Measurements from ENCODE around the gene ITGB5. TPM values are rescaled to one million over a fixed set of nuclear protein-coding genes. Genes with fewer than 3 reads are reported as not detected.

ITGB5 gene
- total RNA-seq, 1 experiment from 2014 or later: 339 TPM

DNA sequence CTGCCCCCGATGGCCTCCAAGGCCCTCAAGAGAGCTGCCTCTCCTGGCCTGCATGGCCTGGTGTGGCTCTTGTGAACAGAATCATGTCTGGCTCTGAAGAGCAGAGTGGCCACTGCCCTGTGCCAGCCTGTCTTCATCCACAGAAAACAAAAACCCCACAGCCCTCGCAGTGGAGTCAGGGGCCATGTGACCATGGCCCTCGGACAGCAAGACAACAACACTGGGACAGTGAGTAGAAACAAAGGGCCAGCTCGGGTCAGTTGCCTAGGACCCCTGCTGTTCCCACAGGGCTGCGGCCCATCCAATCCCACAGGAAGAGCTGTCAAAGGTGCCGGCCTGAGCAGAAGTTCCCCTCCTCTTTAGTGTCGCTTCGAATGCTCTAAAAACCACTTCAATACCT is 84.5 kb downstream of the ITGB5 start:
- Mint-ChIP-seq H3K27me3 (ENCODE audit: low read depth) (no peaks in the 10 kb centered on the region), H3K27ac (peak overlapping the region; percentile 71), H3K36me3 (peaks cover 34% of the 10 kb centered on the region), H3K4me1 (peaks cover 26% of the 10 kb centered on the region), H3K9me3 (no peaks in the 10 kb centered on the region), H3K4me3 (no peak overlapping the region)
- ATAC-seq: no peak
- POLR2A ChIA-PET: no interaction called here
- CTCF ChIA-PET: no interaction called here
- TF ChIP-seq ZBTB21 (CRISPR knock-in tag; IDR thresholded peaks at IDR 0.05; ENCODE audit: borderline replicate concordance) (no peak), ELF4 (CRISPR knock-in tag; IDR thresholded peaks at IDR 0.05; ENCODE audit: low read depth) (no peak), ATF1 (CRISPR knock-in tag; IDR thresholded peaks at IDR 0.05) (no peak), TEAD4 (CRISPR knock-in tag; IDR thresholded peaks at IDR 0.05) (no peak), FOXK1 (CRISPR knock-in tag; IDR thresholded peaks at IDR 0.05) (no peak), IRF2 (CRISPR knock-in tag; IDR thresholded peaks at IDR 0.05; ENCODE audit: borderline replicate concordance, low read depth) (no peak), JAZF1 (CRISPR knock-in tag; IDR thresholded peaks at IDR 0.05) (no peak)
- TF ChIP-seq, protein P1, sequence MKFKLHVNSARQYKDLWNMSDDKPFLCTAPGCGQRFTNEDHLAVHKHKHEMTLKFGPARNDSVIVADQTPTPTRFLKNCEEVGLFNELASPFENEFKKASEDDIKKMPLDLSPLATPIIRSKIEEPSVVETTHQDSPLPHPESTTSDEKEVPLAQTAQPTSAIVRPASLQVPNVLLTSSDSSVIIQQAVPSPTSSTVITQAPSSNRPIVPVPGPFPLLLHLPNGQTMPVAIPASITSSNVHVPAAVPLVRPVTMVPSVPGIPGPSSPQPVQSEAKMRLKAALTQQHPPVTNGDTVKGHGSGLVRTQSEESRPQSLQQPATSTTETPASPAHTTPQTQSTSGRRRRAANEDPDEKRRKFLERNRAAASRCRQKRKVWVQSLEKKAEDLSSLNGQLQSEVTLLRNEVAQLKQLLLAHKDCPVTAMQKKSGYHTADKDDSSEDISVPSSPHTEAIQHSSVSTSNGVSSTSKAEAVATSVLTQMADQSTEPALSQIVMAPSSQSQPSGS (CRISPR knock-in tag; IDR thresholded peaks at IDR 0.05; ENCODE audit: borderline replicate concordance, low read depth): no peak
- TF ChIP-seq, protein P2, sequence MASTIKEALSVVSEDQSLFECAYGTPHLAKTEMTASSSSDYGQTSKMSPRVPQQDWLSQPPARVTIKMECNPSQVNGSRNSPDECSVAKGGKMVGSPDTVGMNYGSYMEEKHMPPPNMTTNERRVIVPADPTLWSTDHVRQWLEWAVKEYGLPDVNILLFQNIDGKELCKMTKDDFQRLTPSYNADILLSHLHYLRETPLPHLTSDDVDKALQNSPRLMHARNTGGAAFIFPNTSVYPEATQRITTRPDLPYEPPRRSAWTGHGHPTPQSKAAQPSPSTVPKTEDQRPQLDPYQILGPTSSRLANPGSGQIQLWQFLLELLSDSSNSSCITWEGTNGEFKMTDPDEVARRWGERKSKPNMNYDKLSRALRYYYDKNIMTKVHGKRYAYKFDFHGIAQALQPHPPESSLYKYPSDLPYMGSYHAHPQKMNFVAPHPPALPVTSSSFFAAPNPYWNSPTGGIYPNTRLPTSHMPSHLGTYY (CRISPR knock-in tag; IDR thresholded peaks at IDR 0.05): no peak
- TF ChIP-seq, protein P3, sequence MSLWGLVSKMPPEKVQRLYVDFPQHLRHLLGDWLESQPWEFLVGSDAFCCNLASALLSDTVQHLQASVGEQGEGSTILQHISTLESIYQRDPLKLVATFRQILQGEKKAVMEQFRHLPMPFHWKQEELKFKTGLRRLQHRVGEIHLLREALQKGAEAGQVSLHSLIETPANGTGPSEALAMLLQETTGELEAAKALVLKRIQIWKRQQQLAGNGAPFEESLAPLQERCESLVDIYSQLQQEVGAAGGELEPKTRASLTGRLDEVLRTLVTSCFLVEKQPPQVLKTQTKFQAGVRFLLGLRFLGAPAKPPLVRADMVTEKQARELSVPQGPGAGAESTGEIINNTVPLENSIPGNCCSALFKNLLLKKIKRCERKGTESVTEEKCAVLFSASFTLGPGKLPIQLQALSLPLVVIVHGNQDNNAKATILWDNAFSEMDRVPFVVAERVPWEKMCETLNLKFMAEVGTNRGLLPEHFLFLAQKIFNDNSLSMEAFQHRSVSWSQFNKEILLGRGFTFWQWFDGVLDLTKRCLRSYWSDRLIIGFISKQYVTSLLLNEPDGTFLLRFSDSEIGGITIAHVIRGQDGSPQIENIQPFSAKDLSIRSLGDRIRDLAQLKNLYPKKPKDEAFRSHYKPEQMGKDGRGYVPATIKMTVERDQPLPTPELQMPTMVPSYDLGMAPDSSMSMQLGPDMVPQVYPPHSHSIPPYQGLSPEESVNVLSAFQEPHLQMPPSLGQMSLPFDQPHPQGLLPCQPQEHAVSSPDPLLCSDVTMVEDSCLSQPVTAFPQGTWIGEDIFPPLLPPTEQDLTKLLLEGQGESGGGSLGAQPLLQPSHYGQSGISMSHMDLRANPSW (CRISPR knock-in tag; conservative IDR thresholded peaks at IDR 0.05; ENCODE audit: low read depth): no peak
- TF ChIP-seq, protein P4, sequence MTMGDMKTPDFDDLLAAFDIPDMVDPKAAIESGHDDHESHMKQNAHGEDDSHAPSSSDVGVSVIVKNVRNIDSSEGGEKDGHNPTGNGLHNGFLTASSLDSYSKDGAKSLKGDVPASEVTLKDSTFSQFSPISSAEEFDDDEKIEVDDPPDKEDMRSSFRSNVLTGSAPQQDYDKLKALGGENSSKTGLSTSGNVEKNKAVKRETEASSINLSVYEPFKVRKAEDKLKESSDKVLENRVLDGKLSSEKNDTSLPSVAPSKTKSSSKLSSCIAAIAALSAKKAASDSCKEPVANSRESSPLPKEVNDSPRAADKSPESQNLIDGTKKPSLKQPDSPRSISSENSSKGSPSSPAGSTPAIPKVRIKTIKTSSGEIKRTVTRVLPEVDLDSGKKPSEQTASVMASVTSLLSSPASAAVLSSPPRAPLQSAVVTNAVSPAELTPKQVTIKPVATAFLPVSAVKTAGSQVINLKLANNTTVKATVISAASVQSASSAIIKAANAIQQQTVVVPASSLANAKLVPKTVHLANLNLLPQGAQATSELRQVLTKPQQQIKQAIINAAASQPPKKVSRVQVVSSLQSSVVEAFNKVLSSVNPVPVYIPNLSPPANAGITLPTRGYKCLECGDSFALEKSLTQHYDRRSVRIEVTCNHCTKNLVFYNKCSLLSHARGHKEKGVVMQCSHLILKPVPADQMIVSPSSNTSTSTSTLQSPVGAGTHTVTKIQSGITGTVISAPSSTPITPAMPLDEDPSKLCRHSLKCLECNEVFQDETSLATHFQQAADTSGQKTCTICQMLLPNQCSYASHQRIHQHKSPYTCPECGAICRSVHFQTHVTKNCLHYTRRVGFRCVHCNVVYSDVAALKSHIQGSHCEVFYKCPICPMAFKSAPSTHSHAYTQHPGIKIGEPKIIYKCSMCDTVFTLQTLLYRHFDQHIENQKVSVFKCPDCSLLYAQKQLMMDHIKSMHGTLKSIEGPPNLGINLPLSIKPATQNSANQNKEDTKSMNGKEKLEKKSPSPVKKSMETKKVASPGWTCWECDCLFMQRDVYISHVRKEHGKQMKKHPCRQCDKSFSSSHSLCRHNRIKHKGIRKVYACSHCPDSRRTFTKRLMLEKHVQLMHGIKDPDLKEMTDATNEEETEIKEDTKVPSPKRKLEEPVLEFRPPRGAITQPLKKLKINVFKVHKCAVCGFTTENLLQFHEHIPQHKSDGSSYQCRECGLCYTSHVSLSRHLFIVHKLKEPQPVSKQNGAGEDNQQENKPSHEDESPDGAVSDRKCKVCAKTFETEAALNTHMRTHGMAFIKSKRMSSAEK (CRISPR knock-in tag; IDR thresholded peaks at IDR 0.05; ENCODE audit: borderline replicate concordance): no peak
- TF ChIP-seq, protein P5, sequence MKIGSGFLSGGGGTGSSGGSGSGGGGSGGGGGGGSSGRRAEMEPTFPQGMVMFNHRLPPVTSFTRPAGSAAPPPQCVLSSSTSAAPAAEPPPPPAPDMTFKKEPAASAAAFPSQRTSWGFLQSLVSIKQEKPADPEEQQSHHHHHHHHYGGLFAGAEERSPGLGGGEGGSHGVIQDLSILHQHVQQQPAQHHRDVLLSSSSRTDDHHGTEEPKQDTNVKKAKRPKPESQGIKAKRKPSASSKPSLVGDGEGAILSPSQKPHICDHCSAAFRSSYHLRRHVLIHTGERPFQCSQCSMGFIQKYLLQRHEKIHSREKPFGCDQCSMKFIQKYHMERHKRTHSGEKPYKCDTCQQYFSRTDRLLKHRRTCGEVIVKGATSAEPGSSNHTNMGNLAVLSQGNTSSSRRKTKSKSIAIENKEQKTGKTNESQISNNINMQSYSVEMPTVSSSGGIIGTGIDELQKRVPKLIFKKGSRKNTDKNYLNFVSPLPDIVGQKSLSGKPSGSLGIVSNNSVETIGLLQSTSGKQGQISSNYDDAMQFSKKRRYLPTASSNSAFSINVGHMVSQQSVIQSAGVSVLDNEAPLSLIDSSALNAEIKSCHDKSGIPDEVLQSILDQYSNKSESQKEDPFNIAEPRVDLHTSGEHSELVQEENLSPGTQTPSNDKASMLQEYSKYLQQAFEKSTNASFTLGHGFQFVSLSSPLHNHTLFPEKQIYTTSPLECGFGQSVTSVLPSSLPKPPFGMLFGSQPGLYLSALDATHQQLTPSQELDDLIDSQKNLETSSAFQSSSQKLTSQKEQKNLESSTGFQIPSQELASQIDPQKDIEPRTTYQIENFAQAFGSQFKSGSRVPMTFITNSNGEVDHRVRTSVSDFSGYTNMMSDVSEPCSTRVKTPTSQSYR (CRISPR knock-in tag; IDR thresholded peaks at IDR 0.05): no peak
- TF ChIP-seq, protein P6, sequence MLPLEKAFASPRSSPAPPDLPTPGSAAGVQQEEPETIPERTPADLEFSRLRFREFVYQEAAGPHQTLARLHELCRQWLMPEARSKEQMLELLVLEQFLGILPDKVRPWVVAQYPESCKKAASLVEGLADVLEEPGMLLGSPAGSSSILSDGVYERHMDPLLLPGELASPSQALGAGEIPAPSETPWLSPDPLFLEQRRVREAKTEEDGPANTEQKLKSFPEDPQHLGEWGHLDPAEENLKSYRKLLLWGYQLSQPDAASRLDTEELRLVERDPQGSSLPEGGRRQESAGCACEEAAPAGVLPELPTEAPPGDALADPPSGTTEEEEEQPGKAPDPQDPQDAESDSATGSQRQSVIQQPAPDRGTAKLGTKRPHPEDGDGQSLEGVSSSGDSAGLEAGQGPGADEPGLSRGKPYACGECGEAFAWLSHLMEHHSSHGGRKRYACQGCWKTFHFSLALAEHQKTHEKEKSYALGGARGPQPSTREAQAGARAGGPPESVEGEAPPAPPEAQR (CRISPR knock-in tag; IDR thresholded peaks at IDR 0.05): no peak
- DNase-seq (ENCODE audit: low spot score): no peak

Measured in WTC11 (cell line).